GM23338 (cell line): ENCODE data around the gene NFIA. TPM values are rescaled to one million over a fixed set of nuclear protein-coding genes. Genes with fewer than 3 reads are reported as not detected.

Source experiments
- ATAC-seq: fragments of 200-7000 bp; cut with Tn5 transposase; 3 replicates; pipeline ENCODE4 v1.9.1; 2020
- DNase-seq: peaks from one replicate; pipeline ENCODE4 v3.0.0-alpha.2; 2015; ENCODE audit warnings: low spot score
- H2AFZ ChIP-seq: fragments of 200-600 bp; sonication (generic); 2 replicates; pipeline ENCODE4 v1.8.0; 2016; ENCODE audit warnings: antibody characterized with exemption, mild to moderate bottlenecking, moderate library complexity
- H3F3A ChIP-seq: fragments of 200-600 bp; sonication (generic); replicated peaks from 2 replicates; pipeline ENCODE4 v1.8.0; 2017; ENCODE audit warnings: antibody characterized with exemption, mixed run types, low read depth
- H3K27ac ChIP-seq: fragments of 200-600 bp; sonication (generic); 2 replicates; pipeline ENCODE4 v1.6.1; 2016; ENCODE audit warnings: low read depth
- H3K27me3 ChIP-seq: fragments of 200-600 bp; sonication (generic); 2 replicates; pipeline ENCODE4 v1.8.0; 2016; ENCODE audit warnings: mild to moderate bottlenecking, mixed run types, moderate library complexity; ENCODE audit not compliant: insufficient read depth
- H3K36me3 ChIP-seq: fragments of 200-600 bp; sonication (generic); 2 replicates; pipeline ENCODE4 v1.8.0; 2016; ENCODE audit warnings: mild to moderate bottlenecking; ENCODE audit not compliant: insufficient read depth
- H3K4me1 ChIP-seq: fragments of 200-600 bp; sonication (generic); 2 replicates; pipeline ENCODE4 v1.8.0; 2016; ENCODE audit warnings: mild to moderate bottlenecking, moderate library complexity; ENCODE audit not compliant: insufficient read depth
- H3K4me2 ChIP-seq: fragments of 200-600 bp; sonication (generic); 2 replicates; pipeline ENCODE4 v1.7.1; 2017; ENCODE audit warnings: mixed run types
- H3K4me3 ChIP-seq: fragments of 200-600 bp; sonication (generic); 2 replicates; pipeline ENCODE4 v1.6.1; 2016; ENCODE audit warnings: mixed run types
- H3K79me2 ChIP-seq: fragments of 200-600 bp; sonication (generic); replicated peaks from 2 replicates; pipeline ENCODE4 v1.8.0; 2017; ENCODE audit warnings: mild to moderate bottlenecking; ENCODE audit not compliant: insufficient read depth
- H3K9me2 ChIP-seq: fragments of 200-600 bp; sonication (generic); 2 replicates; pipeline ENCODE4 v1.8.0; 2017; ENCODE audit not compliant: insufficient read depth
- H4K20me1 ChIP-seq: fragments of 200-600 bp; sonication (generic); replicated peaks from 2 replicates; pipeline ENCODE4 v1.8.0; 2017; ENCODE audit warnings: mild to moderate bottlenecking; ENCODE audit not compliant: insufficient read depth
- H3K27ac Mint-ChIP-seq: 2 replicates; pipeline ENCODE4 v1.8.0; 2020; ENCODE audit warnings: inconsistent platforms, mild to moderate bottlenecking, moderate library complexity, mixed read lengths
- H3K27me3 Mint-ChIP-seq: 3 replicates; pipeline ENCODE4 v1.8.0; 2022; ENCODE audit warnings: low read depth, mild to moderate bottlenecking, moderate library complexity, mixed read lengths, inconsistent platforms; ENCODE audit not compliant: insufficient read depth, poor library complexity
- H3K36me3 Mint-ChIP-seq: 3 replicates; pipeline ENCODE4 v1.8.0; 2021; ENCODE audit warnings: low read depth, mild to moderate bottlenecking, inconsistent platforms, moderate library complexity, mixed read lengths
- H3K4me1 Mint-ChIP-seq: 3 replicates; pipeline ENCODE4 v1.8.0; 2020; ENCODE audit warnings: mild to moderate bottlenecking, inconsistent platforms, mixed read lengths
- H3K4me3 Mint-ChIP-seq: 3 replicates; pipeline ENCODE4 v1.8.0; 2021; ENCODE audit warnings: moderate library complexity, mild to moderate bottlenecking, inconsistent platforms, mixed read lengths
- H3K9me3 Mint-ChIP-seq: 3 replicates; pipeline ENCODE4 v1.8.0; 2020; ENCODE audit warnings: moderate library complexity, mild to moderate bottlenecking, inconsistent platforms, mixed read lengths
- CREB1 ChIP-seq: fragments of 250-450 bp; sonication (Bioruptor Pico); IDR thresholded peaks from 2 replicates; pipeline ENCODE4 v1.5.0; 2020; ENCODE audit warnings: low read depth, mild to moderate bottlenecking, moderate library complexity
- CTCF ChIP-seq, 2 experiments: fragments of 200-600 bp in 1 of 2; sonication (generic) in 1 of 2; conservative IDR thresholded peaks; 2 replicates each; pipeline versions ENCODE4 v1.5.1 to v1.6.1; 2016 to 2017; ENCODE audit warnings: antibody characterized with exemption in 2 of 2, low read depth in 2 of 2, mild to moderate bottlenecking in 2 of 2, moderate library complexity in 1 of 2
- EZH2phosphoT487 ChIP-seq: fragments of 200-600 bp; sonication (generic); IDR thresholded peaks from one replicate; pipeline ENCODE4 v1.8.1; 2018; ENCODE audit warnings: antibody characterized with exemption; ENCODE audit not compliant: unreplicated experiment
- JUNB ChIP-seq: IDR thresholded peaks from one replicate; pipeline ENCODE4 v1.6.1; 2016; ENCODE audit warnings: antibody characterized with exemption; ENCODE audit not compliant: unreplicated experiment
- NANOG ChIP-seq: IDR thresholded peaks from 2 replicates; pipeline ENCODE4 v1.6.1; 2016; ENCODE audit warnings: antibody characterized with exemption, borderline replicate concordance
- POLR2AphosphoS5 ChIP-seq: IDR thresholded peaks from 2 replicates; pipeline ENCODE4 v1.6.1; 2016; ENCODE audit warnings: antibody characterized with exemption, low read depth
- REST ChIP-seq: IDR thresholded peaks from one replicate; pipeline ENCODE4 v1.6.1; 2018; ENCODE audit warnings: antibody characterized with exemption; ENCODE audit not compliant: unreplicated experiment
- STAT1 ChIP-seq: IDR thresholded peaks from one replicate; pipeline ENCODE4 v1.6.1; 2016; ENCODE audit warnings: antibody characterized with exemption; ENCODE audit not compliant: unreplicated experiment
- ZNF114 ChIP-seq: fragments of 250-450 bp; sonication (Bioruptor Pico); IDR thresholded peaks from 2 replicates; pipeline ENCODE4 v1.5.0; 2020; ENCODE audit warnings: mild to moderate bottlenecking, moderate library complexity
- ZNF331 ChIP-seq: fragments of 250-450 bp; sonication (Bioruptor Pico); IDR thresholded peaks from 2 replicates; pipeline ENCODE4 v1.5.0; 2020; ENCODE audit warnings: low read depth, mild to moderate bottlenecking, moderate library complexity
- ZNF462 ChIP-seq: fragments of 250-450 bp; sonication (Bioruptor Pico); IDR thresholded peaks from 2 replicates; pipeline ENCODE4 v1.5.0; 2020; ENCODE audit warnings: mild to moderate bottlenecking, moderate library complexity
- polyA plus RNA-seq: library from polyadenylated mRNA; unstranded; fragments of >200 nt; fragmentation: Nextera tagmentation; extraction: Ambion mirVana; gene quantifications from 2 replicates; pipeline ENCODE4 v1.2.1, GENCODE V29; 2016
- total RNA-seq: library from RNA; depleted of rRNA; stranded (reverse); fragments of >200 nt; shearing (Covaris generic); gene quantifications from 2 replicates; pipeline ENCODE4 v1.2.3, GENCODE V29; 2014

The NFIA gene
- total and polyA plus RNA-seq, 2 experiments from 2014 or later = 0.97 to 2.3 TPM

GRCh38 chr1:61221642-61222041 is 139.3 kb downstream of the NFIA start:
- H3K4me1 Mint-ChIP-seq = peaks cover 11% of the 10 kb centered on the region
- H3K27me3 Mint-ChIP-seq = peaks cover 3% of the 10 kb centered on the region
- Histone ChIP-seq H3K36me3 (no peaks in the 10 kb centered on the region), H3K79me2 (no peaks in the 10 kb centered on the region), H2AFZ (no peak overlapping the region), H3K4me2 (no peak overlapping the region), H3K9me2 (no peaks in the 10 kb centered on the region), H4K20me1 (no peaks in the 10 kb centered on the region), H3K27ac (no peak overlapping the region), H3K27me3 (no peaks in the 10 kb centered on the region), H3K4me1 (peaks cover 4% of the 10 kb centered on the region; the same call in 1 of the 2 replicates), H3K4me3 (no peak overlapping the region), H3F3A (no peaks in the 10 kb centered on the region)
- TF ChIP-seq EZH2phosphoT487 (no peak), CREB1 (no peak), REST (no peak), NANOG (no peak), CTCF (conservative IDR thresholded peaks at IDR 0.05; ENCODE audit: low read depth in 2 of 2) (no peak), ZNF462 (CRISPR knock-in tag) (no peak), STAT1 (no peak), JUNB (no peak), POLR2AphosphoS5 (no peak), ZNF331 (no peak), ZNF114 (no peak)
- no peaks in the 10 kb centered on the region for H3K9me3 Mint-ChIP-seq
- H3K4me3 Mint-ChIP-seq = no peak overlapping the region
- no peak for DNase-seq
- ATAC-seq = no peak
- H3K27ac Mint-ChIP-seq = no peak overlapping the region
- no peaks in the 10 kb centered on the region for H3K36me3 Mint-ChIP-seq
